ENCODE results near the gene ALDOB.

ALDOB gene

GRCh38 chr9:101408374-101409078 lies 27.0 kb downstream of the ALDOB start:
- no peak for DNase-seq (ENCODE audit: low read depth)
- no peak overlapping the region for H3K4me3 ChIP-seq (ENCODE audit: low read depth, low read length)

GRCh38 chr9:101403516-101404285 lies 31.9 kb downstream of the ALDOB start:
- no peak overlapping the region for H3K4me3 ChIP-seq (ENCODE audit: low read depth, low read length)
- DNase-seq (ENCODE audit: low read depth): no peak
- no peak for TF ChIP-seq CTCF (IDR thresholded peaks at IDR 0.05; ENCODE audit: control insufficient read depth, extremely low read depth, insufficient read depth)

More at GRCh38 chr9:101408374-101409078, 27.0 kb downstream of the ALDOB start:
- no peak for TF ChIP-seq CTCF (IDR thresholded peaks at IDR 0.05; ENCODE audit: control insufficient read depth, extremely low read depth, insufficient read depth)

- no peak for DNase-seq (ENCODE audit: low read depth)
Observed at GRCh38 chr9:101400120-101400519, 35.5 kb downstream of the ALDOB start.

GRCh38 chr9:101399643-101399970 lies 36.0 kb downstream of the ALDOB start:
- TF ChIP-seq CTCF (IDR thresholded peaks at IDR 0.05; ENCODE audit: control insufficient read depth, extremely low read depth, insufficient read depth): no peak
- peak overlapping the region; percentile 57 for H3K4me3 ChIP-seq (ENCODE audit: low read depth, low read length)
- DNase-seq (ENCODE audit: low read depth): no peak

More at GRCh38 chr9:101400120-101400519, 35.5 kb downstream of the ALDOB start:
- H3K4me3 ChIP-seq (ENCODE audit: low read depth, low read length): no peak overlapping the region
- no peak for TF ChIP-seq CTCF (IDR thresholded peaks at IDR 0.05; ENCODE audit: control insufficient read depth, extremely low read depth, insufficient read depth)

GRCh38 chr9:101398930-101399642 lies 36.5 kb downstream of the ALDOB start:
- TF ChIP-seq CTCF (IDR thresholded peaks at IDR 0.05; ENCODE audit: control insufficient read depth, extremely low read depth, insufficient read depth): no peak
- DNase-seq (ENCODE audit: low read depth): no peak
- H3K4me3 ChIP-seq (ENCODE audit: low read depth, low read length): peak overlapping the region; percentile 57

GRCh38 chr9:101398068-101398929 lies 37.3 kb downstream of the ALDOB start, which contains the start of the genes MRPL50 and ZNF189:
Gene MRPL50 (minus strand): TSS chr9:101398618. CDS start chr9:101398592, 26 bp downstream.
Gene ZNF189 (plus strand): TSS chr9:101398851. CDS start chr9:101399157, 306 bp downstream.
- DNase-seq (ENCODE audit: low read depth): peak; percentile 98
- TF ChIP-seq CTCF (IDR thresholded peaks at IDR 0.05; ENCODE audit: control insufficient read depth, extremely low read depth, insufficient read depth): no peak
- peak within 1 kb of the TSS; percentile 57 for H3K4me3 ChIP-seq (ENCODE audit: low read depth, low read length)

Measured in LNCaP clone FGC (cell line).